Measurements from ENCODE around the gene CORO2A. TPM values are rescaled to one million over a fixed set of nuclear protein-coding genes. Genes with fewer than 3 reads are reported as not detected.
A peak's percentile ranks its signal among the peaks of the same experiment; 100 is the strongest.

Gene CORO2A
- total RNA-seq, 3 donors from 2014 or later = 1.4 to 7.2 (median 7.2) TPM

DNA sequence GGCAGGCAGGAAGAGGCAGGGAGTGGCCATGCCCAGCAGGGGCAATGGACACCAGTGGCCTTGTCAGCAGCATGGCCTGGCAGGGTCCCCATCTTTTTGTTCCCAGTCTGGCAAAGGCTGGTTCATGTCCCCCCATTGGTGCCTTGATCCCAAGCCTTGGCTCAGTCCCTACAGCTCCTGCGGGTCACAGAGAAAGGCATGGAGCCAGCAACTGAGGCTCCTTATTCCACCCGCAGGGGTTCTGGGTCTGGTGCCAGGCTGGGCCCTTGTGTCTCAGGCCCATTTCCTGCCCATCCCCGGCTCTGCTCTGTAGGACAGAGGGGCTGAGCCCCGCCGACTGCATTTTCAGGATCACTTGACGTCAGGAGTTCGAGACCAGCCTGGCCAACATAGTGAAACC is 87.4 kb downstream of the CORO2A start:
- H3K36me3 ChIP-seq = no peaks in the 10 kb centered on the region
- no peaks in the 10 kb centered on the region for H3K4me1 ChIP-seq
- no peak for TF ChIP-seq POLR2A (IDR thresholded peaks at IDR 0.05)
- no peak for TF ChIP-seq CTCF (IDR thresholded peaks at IDR 0.05)
- TF ChIP-seq POLR2AphosphoS5 (IDR thresholded peaks at IDR 0.05) = no peak
- peak overlapping the region in 1 of 2 donors; percentile 19 for H3K27ac ChIP-seq
- no peaks in the 10 kb centered on the region for H3K27me3 ChIP-seq
- H3K9me3 ChIP-seq = peaks cover 0 to 6% of the 10 kb centered on the region in 2 donors
- DNase-seq (ENCODE audit: low spot score in 2 of 2) = no peak
- no peak overlapping the region for H3K4me3 ChIP-seq
- intact Hi-C loops (cut with DNase I; ENCODE audit: low total_unique reads) = no loop called here

- intact Hi-C loops (cut with DNase I; ENCODE audit: low total_unique reads) = no loop called here
- Histone ChIP-seq H3K36me3 (no peaks in the 10 kb centered on the region), H3K27ac (peak overlapping the region in 1 of 2 donors; percentile 19), H3K9me3 (peaks cover 0 to 6% of the 10 kb centered on the region in 2 donors), H3K4me3 (no peak overlapping the region), H3K27me3 (no peaks in the 10 kb centered on the region), H3K4me1 (no peaks in the 10 kb centered on the region)
- TF ChIP-seq POLR2A (IDR thresholded peaks at IDR 0.05) = no peak
- TF ChIP-seq POLR2AphosphoS5 (IDR thresholded peaks at IDR 0.05) = no peak
- TF ChIP-seq CTCF (IDR thresholded peaks at IDR 0.05) = no peak
- DNase-seq (ENCODE audit: low spot score in 2 of 2) = no peak
Observed at GRCh38 chr9:98104445-98104881, 88.0 kb downstream of the CORO2A start.

DNA sequence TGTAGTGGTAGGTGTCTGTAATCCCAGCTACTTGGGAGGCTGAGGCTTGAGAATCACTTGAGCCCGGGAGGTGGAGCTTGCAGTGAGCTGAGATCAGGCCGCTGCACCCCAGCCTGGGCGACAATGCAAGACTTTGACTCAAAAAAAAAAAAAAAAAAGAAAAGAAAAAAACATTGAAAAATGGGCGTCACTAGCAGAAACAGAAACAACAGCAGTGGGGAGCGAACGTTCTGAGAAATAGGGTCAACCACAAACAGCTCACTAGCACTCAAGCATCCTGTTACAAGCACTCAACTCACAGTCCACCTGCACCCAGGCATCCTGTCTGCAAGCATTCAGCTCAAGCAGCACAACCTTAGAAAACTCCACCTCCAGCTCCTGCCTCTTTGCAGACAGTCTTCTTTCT is 90.6 kb downstream of the CORO2A start:
- Histone ChIP-seq H3K27ac (no peak overlapping the region), H3K4me3 (no peak overlapping the region), H3K27me3 (no peaks in the 10 kb centered on the region), H3K36me3 (no peaks in the 10 kb centered on the region), H3K4me1 (no peaks in the 10 kb centered on the region), H3K9me3 (no peaks in the 10 kb centered on the region)
- peak in 1 of 2 donors; percentile 37 for DNase-seq (ENCODE audit: low spot score in 2 of 2)
- intact Hi-C loops (cut with DNase I; ENCODE audit: low total_unique reads) = no loop called here
- no peak for TF ChIP-seq POLR2AphosphoS5 (IDR thresholded peaks at IDR 0.05)
- no peak for TF ChIP-seq POLR2A (IDR thresholded peaks at IDR 0.05)
- TF ChIP-seq CTCF (IDR thresholded peaks at IDR 0.05) = no peak

GRCh38 chr9:98101416-98101815 is 91.0 kb downstream of the CORO2A start:
- H3K9me3 ChIP-seq = no peaks in the 10 kb centered on the region
- H3K4me1 ChIP-seq = no peaks in the 10 kb centered on the region
- DNase-seq (ENCODE audit: low spot score in 2 of 2) = no peak
- no peaks in the 10 kb centered on the region for H3K27me3 ChIP-seq
- intact Hi-C loops (cut with DNase I; ENCODE audit: low total_unique reads) = no loop called here
- H3K27ac ChIP-seq = no peak overlapping the region
- TF ChIP-seq POLR2AphosphoS5 (IDR thresholded peaks at IDR 0.05) (no peak), POLR2A (IDR thresholded peaks at IDR 0.05) (no peak), CTCF (IDR thresholded peaks at IDR 0.05) (no peak)
- H3K4me3 ChIP-seq = no peak overlapping the region
- H3K36me3 ChIP-seq = no peaks in the 10 kb centered on the region

DNA sequence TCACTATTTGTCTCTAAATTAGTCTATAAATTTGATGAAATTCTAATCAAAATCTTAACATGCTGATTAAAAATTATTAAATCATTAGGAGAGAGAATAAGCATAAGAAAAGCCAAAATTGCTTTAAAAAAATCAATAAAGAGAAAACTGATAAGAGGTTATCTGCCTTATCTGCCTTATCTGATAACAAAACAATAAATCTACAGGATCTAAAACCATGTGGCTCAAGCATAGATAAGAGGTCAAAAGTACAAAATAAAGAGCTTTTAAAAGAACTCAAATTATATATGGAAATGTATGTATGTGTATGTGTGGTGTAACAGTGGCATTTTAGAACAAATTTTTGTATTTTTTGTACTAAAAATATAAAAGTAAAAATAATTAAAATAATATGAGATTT is 92.0 kb downstream of the CORO2A start:
- DNase-seq (ENCODE audit: low spot score in 2 of 2) = no peak
- intact Hi-C loops (cut with DNase I; ENCODE audit: low total_unique reads) = no loop called here
- Histone ChIP-seq H3K9me3 (no peaks in the 10 kb centered on the region), H3K4me1 (no peaks in the 10 kb centered on the region), H3K36me3 (no peaks in the 10 kb centered on the region), H3K27me3 (no peaks in the 10 kb centered on the region), H3K27ac (peak overlapping the region in 1 of 2 donors; percentile 57), H3K4me3 (no peak overlapping the region)
- no peak for TF ChIP-seq POLR2A (IDR thresholded peaks at IDR 0.05)
- TF ChIP-seq POLR2AphosphoS5 (IDR thresholded peaks at IDR 0.05) = no peak
- TF ChIP-seq CTCF (IDR thresholded peaks at IDR 0.05) = no peak
